ENCODE measurements around the gene KRT4.

Gene KRT4

DNA sequence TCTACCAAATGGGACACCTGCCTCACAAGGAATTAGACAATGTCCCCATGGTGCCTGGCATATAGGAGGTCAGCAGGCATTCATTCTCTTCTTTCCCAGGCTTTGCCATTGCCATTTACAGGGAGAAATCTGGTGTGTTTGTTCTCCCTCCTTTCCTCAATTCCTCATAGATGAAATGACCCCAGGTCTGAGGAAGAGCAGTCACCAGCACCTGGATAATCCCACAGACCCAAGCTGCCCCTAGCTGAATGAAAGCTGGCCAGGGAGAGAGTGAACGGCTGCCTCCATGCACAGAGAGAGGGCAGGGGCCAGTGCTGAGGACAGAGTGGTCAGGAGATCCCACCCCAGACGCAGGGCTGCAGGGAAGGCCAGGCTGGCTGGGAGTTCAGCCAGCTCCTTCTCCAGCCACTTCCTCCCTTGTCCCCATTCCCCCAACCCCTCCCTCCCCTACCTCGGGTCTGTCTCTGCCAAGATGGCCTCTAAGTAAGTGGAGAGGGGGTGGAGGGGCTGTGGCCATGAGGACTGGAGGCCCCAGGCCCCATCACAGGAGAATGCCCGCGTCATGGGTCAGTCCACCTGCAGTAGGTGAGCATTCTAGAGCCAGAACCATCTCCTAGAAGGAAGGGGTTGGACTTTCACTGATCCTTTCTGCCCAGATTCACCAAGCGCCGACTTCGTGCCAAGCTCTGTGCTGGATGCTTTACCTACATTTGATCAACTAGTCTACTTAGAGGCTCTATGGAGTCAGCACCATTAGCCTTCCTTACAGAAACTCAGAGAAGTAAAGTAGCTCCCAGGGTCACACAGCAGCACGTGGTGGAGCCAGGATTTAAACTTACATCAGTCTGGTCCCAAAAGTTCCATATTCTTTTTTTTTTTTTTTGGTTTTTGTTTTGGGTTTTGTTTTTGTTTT lies 2.0 kb upstream of the KRT4 start:
- TF ChIP-seq TEAD4 (IDR thresholded peaks at IDR 0.05) (no peak), CEBPB (IDR thresholded peaks at IDR 0.05) (no peak), NFIC (IDR thresholded peaks at IDR 0.05) (no peak), FOXM1 (IDR thresholded peaks at IDR 0.05; ENCODE audit: borderline replicate concordance, low read depth) (no peak), TAF1 (IDR thresholded peaks at IDR 0.05; ENCODE audit: low read depth) (no peak), EP300 (IDR thresholded peaks at IDR 0.05; ENCODE audit: borderline replicate concordance) (no peak)
- TF ChIP-seq, protein P1, sequence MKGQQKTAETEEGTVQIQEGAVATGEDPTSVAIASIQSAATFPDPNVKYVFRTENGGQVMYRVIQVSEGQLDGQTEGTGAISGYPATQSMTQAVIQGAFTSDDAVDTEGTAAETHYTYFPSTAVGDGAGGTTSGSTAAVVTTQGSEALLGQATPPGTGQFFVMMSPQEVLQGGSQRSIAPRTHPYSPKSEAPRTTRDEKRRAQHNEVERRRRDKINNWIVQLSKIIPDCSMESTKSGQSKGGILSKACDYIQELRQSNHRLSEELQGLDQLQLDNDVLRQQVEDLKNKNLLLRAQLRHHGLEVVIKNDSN (IDR thresholded peaks at IDR 0.05): no peak
- TF ChIP-seq, protein P2, sequence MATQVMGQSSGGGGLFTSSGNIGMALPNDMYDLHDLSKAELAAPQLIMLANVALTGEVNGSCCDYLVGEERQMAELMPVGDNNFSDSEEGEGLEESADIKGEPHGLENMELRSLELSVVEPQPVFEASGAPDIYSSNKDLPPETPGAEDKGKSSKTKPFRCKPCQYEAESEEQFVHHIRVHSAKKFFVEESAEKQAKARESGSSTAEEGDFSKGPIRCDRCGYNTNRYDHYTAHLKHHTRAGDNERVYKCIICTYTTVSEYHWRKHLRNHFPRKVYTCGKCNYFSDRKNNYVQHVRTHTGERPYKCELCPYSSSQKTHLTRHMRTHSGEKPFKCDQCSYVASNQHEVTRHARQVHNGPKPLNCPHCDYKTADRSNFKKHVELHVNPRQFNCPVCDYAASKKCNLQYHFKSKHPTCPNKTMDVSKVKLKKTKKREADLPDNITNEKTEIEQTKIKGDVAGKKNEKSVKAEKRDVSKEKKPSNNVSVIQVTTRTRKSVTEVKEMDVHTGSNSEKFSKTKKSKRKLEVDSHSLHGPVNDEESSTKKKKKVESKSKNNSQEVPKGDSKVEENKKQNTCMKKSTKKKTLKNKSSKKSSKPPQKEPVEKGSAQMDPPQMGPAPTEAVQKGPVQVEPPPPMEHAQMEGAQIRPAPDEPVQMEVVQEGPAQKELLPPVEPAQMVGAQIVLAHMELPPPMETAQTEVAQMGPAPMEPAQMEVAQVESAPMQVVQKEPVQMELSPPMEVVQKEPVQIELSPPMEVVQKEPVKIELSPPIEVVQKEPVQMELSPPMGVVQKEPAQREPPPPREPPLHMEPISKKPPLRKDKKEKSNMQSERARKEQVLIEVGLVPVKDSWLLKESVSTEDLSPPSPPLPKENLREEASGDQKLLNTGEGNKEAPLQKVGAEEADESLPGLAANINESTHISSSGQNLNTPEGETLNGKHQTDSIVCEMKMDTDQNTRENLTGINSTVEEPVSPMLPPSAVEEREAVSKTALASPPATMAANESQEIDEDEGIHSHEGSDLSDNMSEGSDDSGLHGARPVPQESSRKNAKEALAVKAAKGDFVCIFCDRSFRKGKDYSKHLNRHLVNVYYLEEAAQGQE (IDR thresholded peaks at IDR 0.05; ENCODE audit: low read depth): no peak
- TF ChIP-seq, protein P3, sequence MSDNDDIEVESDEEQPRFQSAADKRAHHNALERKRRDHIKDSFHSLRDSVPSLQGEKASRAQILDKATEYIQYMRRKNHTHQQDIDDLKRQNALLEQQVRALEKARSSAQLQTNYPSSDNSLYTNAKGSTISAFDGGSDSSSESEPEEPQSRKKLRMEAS (IDR thresholded peaks at IDR 0.05): no peak

DNA sequence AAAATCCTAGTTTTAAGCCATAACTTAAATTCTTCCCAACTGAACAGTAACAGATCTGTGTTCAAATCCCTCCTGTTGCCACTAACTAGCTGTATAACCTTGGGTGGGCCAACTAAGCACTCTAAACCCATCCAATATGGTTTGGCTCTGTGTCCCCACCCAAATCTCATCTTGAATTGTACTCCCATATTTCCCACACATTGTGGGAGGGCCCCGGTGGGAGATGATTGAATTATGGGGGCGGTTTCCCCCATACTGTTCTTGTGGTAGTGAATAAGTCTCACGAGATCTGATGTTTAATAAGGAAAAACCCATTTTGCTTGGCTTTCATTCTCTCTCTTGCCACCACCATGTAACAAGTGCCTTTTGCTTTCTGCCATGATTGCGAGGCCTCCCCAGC lies 1.2 kb upstream of the KRT4 start:
- TF ChIP-seq, protein P3 (IDR thresholded peaks at IDR 0.05): no peak
- no peak for TF ChIP-seq FOXM1 (IDR thresholded peaks at IDR 0.05; ENCODE audit: borderline replicate concordance, low read depth)

DNA sequence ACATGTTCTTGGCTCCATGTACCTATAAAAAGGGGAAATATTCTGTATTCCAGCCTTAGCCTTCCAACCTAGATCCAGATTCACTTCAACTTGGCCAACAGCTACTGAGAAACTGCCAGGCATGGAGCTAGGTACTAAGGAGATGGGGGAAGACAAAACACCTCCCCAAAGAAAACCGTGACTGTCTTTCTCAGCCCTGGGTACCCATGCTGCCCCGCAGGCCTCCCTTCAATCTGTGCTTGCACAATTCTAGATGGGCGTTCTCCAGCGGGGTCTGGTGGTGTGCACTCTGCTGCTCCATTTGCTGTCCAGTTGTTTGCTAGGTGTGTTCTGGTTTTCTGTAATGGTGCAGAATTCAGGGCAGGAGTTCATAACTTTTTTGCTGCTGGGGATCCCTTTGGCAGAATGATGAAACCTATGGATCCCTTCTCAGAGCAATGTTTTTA lies 817 bp upstream of the KRT4 start:
- TF ChIP-seq CREB1 (IDR thresholded peaks at IDR 0.05; ENCODE audit: low read depth) (no peak), FOXM1 (IDR thresholded peaks at IDR 0.05; ENCODE audit: borderline replicate concordance, low read depth) (no peak), ZBTB7A (IDR thresholded peaks at IDR 0.05; ENCODE audit: low read depth) (no peak), EGR1 (IDR thresholded peaks at IDR 0.05) (no peak), YY1 (IDR thresholded peaks at IDR 0.05; ENCODE audit: low read depth) (no peak), RAD21 (IDR thresholded peaks at IDR 0.05; ENCODE audit: low read depth) (no peak), NFIC (IDR thresholded peaks at IDR 0.05) (no peak), TAF1 (IDR thresholded peaks at IDR 0.05; ENCODE audit: low read depth) (no peak)
- TF ChIP-seq, protein P2 (IDR thresholded peaks at IDR 0.05; ENCODE audit: low read depth): no peak
- TF ChIP-seq, protein P1 (IDR thresholded peaks at IDR 0.05): no peak
- TF ChIP-seq, protein P3 (IDR thresholded peaks at IDR 0.05): no peak

DNA sequence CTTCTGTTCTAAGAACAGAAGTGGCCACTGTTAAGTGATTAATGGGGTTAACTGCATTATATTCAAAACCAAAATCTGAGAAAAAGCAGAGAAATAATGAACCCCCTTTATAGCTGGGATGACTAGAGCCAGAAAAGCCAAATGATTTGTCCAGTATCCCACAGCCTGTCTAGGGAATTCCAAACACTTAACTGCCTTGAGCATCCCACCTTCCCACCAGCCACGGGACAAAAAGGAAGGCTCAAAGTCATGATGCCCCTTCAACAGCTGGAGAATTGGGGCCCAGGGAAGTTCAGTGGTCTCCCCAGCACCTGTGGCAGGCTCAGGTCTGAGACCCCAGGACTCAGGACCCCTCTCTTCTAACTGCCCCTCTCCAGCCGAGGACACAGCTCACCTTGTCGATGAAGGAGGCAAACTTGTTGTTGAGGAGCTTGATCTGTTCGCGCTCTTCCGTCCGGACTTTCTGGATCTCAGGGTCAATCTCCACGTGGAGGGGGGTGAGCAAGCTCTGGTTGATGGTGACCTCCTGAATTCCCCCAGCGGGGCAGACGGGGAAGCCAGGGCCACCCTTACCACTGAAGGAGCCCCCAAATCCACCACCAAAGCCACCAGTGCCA lies 605 bp downstream of the KRT4 start:
- 0 out of 2 replicates have a peak, but pooled peaks have one; percentile 37 for TF ChIP-seq ZBTB7A (IDR thresholded peaks at IDR 0.05; ENCODE audit: low read depth)
- TF ChIP-seq EP300 (IDR thresholded peaks at IDR 0.05; ENCODE audit: borderline replicate concordance): no peak

DNA sequence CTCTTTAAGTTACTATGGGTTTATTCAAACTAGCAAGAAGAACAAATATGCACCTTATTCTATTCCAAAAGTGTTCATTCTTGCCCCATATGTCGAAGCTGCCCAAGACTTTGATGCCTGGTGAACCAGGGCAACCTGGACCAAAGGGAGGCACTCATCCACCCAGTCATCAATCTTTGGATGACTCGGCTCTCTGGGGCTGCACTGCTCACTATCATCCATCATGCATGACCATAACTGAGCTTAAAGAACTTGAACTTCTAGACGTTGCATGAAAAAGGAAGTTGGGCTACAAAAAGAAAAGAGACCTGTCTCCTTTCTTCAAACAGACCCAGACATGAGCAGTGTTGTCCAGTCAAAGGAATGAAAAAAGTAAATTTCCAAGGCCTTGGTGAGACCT lies 1.2 kb downstream of the KRT4 start:
- TF ChIP-seq NFIC (IDR thresholded peaks at IDR 0.05): no peak
- no peak for TF ChIP-seq ZBTB7A (IDR thresholded peaks at IDR 0.05; ENCODE audit: low read depth)
- no peak for TF ChIP-seq RAD21 (IDR thresholded peaks at IDR 0.05; ENCODE audit: low read depth)
- TF ChIP-seq EGR1 (IDR thresholded peaks at IDR 0.05): no peak
- TF ChIP-seq, protein P1 (IDR thresholded peaks at IDR 0.05): no peak
- no peak for TF ChIP-seq TCF12 (IDR thresholded peaks at IDR 0.05; ENCODE audit: low read depth)
- no peak for TF ChIP-seq YY1 (IDR thresholded peaks at IDR 0.05; ENCODE audit: low read depth)
- TF ChIP-seq CEBPB (IDR thresholded peaks at IDR 0.05): no peak
- TF ChIP-seq, protein P2 (IDR thresholded peaks at IDR 0.05; ENCODE audit: low read depth): no peak
- no peak for TF ChIP-seq EP300 (IDR thresholded peaks at IDR 0.05; ENCODE audit: borderline replicate concordance)
- no peak for TF ChIP-seq TEAD4 (IDR thresholded peaks at IDR 0.05)
- TF ChIP-seq CREB1 (IDR thresholded peaks at IDR 0.05; ENCODE audit: low read depth): no peak
- no peak for TF ChIP-seq TAF1 (IDR thresholded peaks at IDR 0.05; ENCODE audit: low read depth)

All from Ishikawa (cell line).